VCaP (cell line): ENCODE results near the gene ITPR1.

Experiments used
- H3K27ac ChIP-seq: fragments of 450-650 bp; 2 replicates; pipeline ENCODE4 v1.5.1; 2017
- TF ChIP-seq, protein P1 (sequence below): fragments of 450-650 bp; conservative IDR thresholded peaks from 2 replicates; pipeline ENCODE4 v1.5.1; 2017; ENCODE audit warnings: mild to moderate bottlenecking, moderate library complexity

ITPR1 gene

DNA sequence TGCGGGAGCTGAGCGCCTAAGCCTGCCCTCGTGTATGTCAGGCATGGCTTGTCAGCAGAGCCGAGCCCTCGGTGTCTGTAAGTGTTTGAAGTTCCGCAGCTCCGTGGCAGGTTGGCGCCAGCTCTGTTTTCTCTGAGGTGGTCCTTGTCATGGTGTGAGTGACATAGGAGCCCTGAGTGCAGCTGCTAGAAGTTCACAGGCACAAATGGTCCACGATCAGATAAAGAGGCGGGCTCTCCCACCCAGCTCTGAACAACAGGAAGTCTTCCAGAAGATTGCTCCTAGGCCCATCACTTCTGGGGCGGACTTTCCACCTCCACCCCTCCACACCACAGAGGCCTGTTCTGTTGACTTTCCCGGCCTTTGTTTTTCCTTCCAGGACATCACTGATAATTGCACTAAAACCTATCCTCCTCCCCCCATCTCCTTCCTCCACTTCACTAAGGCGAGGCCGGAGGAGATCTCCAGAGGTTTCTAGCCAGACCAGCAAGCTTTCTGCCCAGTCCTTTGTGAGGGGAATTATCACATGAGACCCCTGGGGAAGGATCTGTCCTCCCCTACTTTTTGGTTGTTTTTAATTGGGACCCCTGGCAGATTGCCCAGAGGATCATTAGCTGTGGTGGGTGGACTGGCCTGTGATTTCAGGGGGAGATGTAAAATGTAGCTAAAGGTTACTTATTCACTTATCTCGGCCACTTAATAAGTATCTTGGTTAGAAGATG lies 19.9 kb downstream of the ITPR1 start:
- no peak overlapping the region for H3K27ac ChIP-seq
- TF ChIP-seq, protein P1, sequence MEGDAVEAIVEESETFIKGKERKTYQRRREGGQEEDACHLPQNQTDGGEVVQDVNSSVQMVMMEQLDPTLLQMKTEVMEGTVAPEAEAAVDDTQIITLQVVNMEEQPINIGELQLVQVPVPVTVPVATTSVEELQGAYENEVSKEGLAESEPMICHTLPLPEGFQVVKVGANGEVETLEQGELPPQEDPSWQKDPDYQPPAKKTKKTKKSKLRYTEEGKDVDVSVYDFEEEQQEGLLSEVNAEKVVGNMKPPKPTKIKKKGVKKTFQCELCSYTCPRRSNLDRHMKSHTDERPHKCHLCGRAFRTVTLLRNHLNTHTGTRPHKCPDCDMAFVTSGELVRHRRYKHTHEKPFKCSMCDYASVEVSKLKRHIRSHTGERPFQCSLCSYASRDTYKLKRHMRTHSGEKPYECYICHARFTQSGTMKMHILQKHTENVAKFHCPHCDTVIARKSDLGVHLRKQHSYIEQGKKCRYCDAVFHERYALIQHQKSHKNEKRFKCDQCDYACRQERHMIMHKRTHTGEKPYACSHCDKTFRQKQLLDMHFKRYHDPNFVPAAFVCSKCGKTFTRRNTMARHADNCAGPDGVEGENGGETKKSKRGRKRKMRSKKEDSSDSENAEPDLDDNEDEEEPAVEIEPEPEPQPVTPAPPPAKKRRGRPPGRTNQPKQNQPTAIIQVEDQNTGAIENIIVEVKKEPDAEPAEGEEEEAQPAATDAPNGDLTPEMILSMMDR, result no peak

- TF ChIP-seq, protein P1, result no peak
Measured at GRCh38 chr3:4514321-4514720, 21.2 kb downstream of the ITPR1 start.

GRCh38 chr3:4514916-4515315 lies 21.8 kb downstream of the ITPR1 start:
- peak overlapping the region; percentile 43 for H3K27ac ChIP-seq
- TF ChIP-seq, protein P1, result no peak

More at GRCh38 chr3:4514321-4514720, 21.2 kb downstream of the ITPR1 start:
- H3K27ac ChIP-seq, result peak overlapping the region; percentile 43; the same call in 1 of the 2 replicates

DNA sequence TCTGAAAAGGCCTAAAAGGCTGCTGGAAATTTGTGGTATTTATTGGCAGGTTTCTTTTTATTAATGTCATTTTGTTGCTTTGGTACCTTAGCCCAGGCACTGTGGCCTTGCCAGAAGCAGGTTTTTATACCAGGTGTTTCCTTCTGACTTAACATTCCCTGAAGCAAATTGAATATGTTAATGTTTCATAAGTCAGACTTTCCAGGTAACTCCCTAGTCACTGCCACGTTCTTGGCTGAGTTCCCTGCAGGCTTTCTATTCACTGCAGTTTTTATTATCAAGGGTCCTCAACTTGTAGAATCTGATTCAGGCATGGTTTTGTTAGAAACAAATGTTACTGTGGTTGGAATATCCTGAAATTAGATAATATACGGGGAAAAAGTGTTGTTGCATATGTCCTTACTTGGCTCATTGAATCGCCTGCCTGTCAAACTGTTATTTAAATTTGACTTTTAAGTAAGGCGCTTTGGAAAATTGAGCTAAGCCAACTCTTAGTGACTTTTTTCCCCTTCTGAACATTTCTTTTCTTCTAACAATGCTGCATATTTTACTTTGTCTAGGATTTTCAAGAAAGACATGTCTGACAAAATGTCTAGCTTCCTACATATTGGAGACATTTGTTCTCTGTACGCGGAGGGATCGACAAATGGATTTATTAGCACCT lies 22.9 kb downstream of the ITPR1 start:
- TF ChIP-seq, protein P1, result no peak
- H3K27ac ChIP-seq, result peak overlapping the region; percentile 43

DNA sequence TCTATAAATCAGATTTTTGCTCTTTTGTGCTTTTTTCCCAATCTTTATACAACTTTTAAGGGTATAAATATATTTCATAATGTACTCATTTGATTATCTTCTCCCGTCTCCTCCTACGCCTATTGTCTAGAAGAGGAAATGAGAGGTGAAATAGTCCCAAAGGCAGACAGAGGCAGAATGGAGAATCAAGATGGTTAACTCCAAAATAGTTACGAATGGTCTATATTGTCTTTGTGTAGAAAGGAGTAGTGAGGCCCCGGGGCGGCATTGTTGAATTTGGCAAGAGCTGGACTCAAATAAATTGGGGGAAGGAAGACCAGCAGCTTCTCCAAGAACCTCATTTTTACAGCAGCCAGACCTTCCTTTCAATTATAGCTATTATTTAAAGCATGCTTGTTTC lies 23.9 kb downstream of the ITPR1 start:
- TF ChIP-seq, protein P1, result no peak
- H3K27ac ChIP-seq, result no peak overlapping the region

GRCh38 chr3:4517643-4518311 lies 24.6 kb downstream of the ITPR1 start:
- H3K27ac ChIP-seq, result no peak overlapping the region
- TF ChIP-seq, protein P1, result no peak
